Measurements from ENCODE around the gene DCD. TPM values are rescaled to one million over a fixed set of nuclear protein-coding genes. Genes with fewer than 3 reads are reported as not detected.

The DCD gene
- total RNA-seq = not detected

- H3K27ac Mint-ChIP-seq = no peak within 1 kb of the TSS
- ATAC-seq (replicated peaks in 1 of 2) = no peak
- H3K27me3 Mint-ChIP-seq (ENCODE audit: low read depth) = peaks cover 45% of the 10 kb centered on the region
- H3K4me3 Mint-ChIP-seq = no peak within 1 kb of the TSS
- no peaks in the 10 kb centered on the region for H3K4me1 Mint-ChIP-seq (ENCODE audit: low read depth)
- no peaks in the 10 kb centered on the region for H3K36me3 Mint-ChIP-seq (ENCODE audit: insufficient read depth in 2 of 2)
- DNase-seq = no peak
- no peaks in the 10 kb centered on the region for H3K9me3 Mint-ChIP-seq
Observed at GRCh38 chr12:54648265-54648664, at the start of gene DCD. DCD (minus strand) TSS chr12:54648365; CDS start chr12:54648303, 62 bp downstream.

GRCh38 chr12:54697851-54698250 is 49.7 kb upstream of the DCD start:
- Mint-ChIP-seq H3K27me3 (ENCODE audit: low read depth) (peaks cover 40% of the 10 kb centered on the region), H3K36me3 (ENCODE audit: insufficient read depth in 2 of 2) (no peaks in the 10 kb centered on the region), H3K9me3 (no peaks in the 10 kb centered on the region), H3K4me1 (ENCODE audit: low read depth) (no peaks in the 10 kb centered on the region), H3K27ac (no peak overlapping the region), H3K4me3 (no peak overlapping the region)
- no peak for ATAC-seq (replicated peaks in 1 of 2)
- no peak for DNase-seq

DNA sequence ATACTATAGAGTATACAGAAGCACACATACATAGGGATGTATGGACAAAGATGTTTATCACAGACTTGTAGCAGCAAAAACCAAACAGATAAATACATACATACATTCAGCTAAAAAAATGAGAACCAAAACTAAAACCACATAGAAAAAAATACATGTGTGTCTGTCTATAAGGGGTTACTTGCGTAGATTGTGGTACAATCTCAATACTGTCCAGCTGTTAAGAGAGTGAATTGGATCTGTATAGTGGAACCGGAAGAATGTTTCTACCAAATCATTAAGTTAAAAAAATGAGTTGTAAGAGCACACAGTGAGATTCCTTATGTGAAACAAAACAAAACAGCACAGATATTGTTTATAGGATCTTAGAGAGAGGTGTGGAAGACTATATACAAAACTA is 44.2 kb upstream of the DCD start:
- Mint-ChIP-seq H3K4me3 (no peak overlapping the region), H3K36me3 (ENCODE audit: insufficient read depth in 2 of 2) (no peaks in the 10 kb centered on the region), H3K9me3 (peaks cover 0 to 1% of the 10 kb centered on the region in 2 donors), H3K4me1 (ENCODE audit: low read depth) (no peaks in the 10 kb centered on the region), H3K27ac (no peak overlapping the region), H3K27me3 (ENCODE audit: low read depth) (peaks cover 40% of the 10 kb centered on the region)
- no peak for ATAC-seq (replicated peaks in 1 of 2)
- no peak for DNase-seq

DNA sequence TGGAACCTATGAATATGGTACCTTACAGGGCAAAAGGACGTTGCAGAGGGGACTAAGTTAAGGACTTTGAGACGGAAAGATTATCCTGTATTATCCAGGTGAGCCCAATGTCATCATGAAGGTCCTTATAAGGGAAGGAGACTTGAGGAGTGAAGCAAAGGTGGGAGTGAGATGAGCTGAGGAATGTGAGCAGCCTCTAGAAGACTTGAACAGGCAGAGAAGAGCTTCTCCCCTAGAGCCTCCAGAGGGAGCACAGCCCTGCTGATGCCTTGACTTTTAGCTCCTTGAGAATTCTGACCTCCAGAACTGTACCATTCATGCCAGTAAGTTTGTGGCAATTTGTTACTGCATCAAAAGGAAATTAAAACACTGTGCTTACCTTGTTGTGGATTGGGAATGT is 41.8 kb upstream of the DCD start:
- Mint-ChIP-seq H3K27ac (no peak overlapping the region), H3K4me1 (ENCODE audit: low read depth) (no peaks in the 10 kb centered on the region), H3K27me3 (ENCODE audit: low read depth) (peaks cover 40% of the 10 kb centered on the region), H3K36me3 (ENCODE audit: insufficient read depth in 2 of 2) (no peaks in the 10 kb centered on the region), H3K9me3 (peaks cover 0 to 3% of the 10 kb centered on the region in 2 donors), H3K4me3 (no peak overlapping the region)
- DNase-seq (no peak), ATAC-seq (replicated peaks in 1 of 2) (no peak)

DNA sequence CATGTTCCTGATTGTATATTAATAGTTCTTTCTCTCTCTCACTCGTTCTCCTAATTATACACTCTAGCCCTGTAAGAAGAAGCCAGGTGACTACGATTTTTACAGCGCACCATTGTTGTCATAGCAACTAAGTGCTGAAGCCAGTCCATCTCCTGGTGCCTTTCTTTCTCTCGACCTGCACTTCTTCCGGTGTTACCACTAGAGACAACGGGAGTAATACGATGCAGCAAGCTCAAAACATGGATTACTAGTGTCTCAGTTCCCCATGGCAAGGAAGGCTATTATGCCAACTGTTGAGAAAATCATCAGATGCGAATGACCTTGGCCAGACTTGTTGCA is 40.8 kb upstream of the DCD start:
- DNase-seq (no peak), ATAC-seq (replicated peaks in 1 of 2) (no peak)
- no peak overlapping the region for H3K4me3 Mint-ChIP-seq
- peaks cover 43% of the 10 kb centered on the region for H3K27me3 Mint-ChIP-seq (ENCODE audit: low read depth)
- H3K36me3 Mint-ChIP-seq (ENCODE audit: insufficient read depth in 2 of 2) = no peaks in the 10 kb centered on the region
- peaks cover 0 to 3% of the 10 kb centered on the region in 2 donors for H3K9me3 Mint-ChIP-seq
- H3K4me1 Mint-ChIP-seq (ENCODE audit: low read depth) = peaks cover 7% of the 10 kb centered on the region
- no peak overlapping the region for H3K27ac Mint-ChIP-seq

DNA sequence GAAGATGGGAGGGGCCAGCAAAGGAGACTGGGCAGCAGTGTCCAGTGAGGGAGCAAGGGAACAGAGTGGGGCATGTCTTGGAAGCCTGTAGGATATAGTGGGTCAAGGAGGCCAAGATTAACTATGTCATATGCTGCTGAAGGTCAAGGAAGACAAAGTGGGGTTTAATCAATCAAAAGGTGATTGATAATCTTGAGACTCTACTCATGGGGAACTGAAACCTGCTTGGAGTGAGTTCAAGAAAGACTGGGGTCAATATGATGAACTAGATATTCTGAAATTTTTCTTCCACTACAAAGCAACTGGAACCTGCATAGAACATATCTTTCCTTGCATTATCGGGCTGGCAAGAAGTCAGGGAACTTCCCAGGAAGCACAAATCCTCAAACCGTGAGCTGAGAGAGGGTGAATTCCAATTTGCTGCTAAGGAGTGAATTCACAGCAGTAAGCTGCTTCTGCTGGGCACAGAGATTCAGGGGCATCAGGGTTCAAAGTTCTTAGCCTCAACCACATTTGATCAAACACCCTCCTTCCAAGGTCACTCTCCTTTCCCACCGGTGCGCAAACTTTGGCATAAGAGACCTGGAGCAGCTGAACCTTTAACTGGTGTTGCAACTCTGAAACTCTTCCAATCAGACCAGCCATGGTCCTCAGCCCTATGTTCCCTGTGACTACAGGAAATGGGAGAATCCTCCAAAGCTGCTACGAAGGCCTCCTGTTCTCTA is 40.3 kb upstream of the DCD start:
- H3K9me3 Mint-ChIP-seq = peaks cover 0 to 3% of the 10 kb centered on the region in 2 donors
- peaks cover 7% of the 10 kb centered on the region for H3K4me1 Mint-ChIP-seq (ENCODE audit: low read depth)
- ATAC-seq (replicated peaks in 1 of 2) = no peak
- no peak overlapping the region for H3K27ac Mint-ChIP-seq
- no peak for DNase-seq
- H3K27me3 Mint-ChIP-seq (ENCODE audit: low read depth) = peaks cover 43% of the 10 kb centered on the region
- H3K36me3 Mint-ChIP-seq (ENCODE audit: insufficient read depth in 2 of 2) = no peaks in the 10 kb centered on the region
- no peak overlapping the region for H3K4me3 Mint-ChIP-seq

DNA sequence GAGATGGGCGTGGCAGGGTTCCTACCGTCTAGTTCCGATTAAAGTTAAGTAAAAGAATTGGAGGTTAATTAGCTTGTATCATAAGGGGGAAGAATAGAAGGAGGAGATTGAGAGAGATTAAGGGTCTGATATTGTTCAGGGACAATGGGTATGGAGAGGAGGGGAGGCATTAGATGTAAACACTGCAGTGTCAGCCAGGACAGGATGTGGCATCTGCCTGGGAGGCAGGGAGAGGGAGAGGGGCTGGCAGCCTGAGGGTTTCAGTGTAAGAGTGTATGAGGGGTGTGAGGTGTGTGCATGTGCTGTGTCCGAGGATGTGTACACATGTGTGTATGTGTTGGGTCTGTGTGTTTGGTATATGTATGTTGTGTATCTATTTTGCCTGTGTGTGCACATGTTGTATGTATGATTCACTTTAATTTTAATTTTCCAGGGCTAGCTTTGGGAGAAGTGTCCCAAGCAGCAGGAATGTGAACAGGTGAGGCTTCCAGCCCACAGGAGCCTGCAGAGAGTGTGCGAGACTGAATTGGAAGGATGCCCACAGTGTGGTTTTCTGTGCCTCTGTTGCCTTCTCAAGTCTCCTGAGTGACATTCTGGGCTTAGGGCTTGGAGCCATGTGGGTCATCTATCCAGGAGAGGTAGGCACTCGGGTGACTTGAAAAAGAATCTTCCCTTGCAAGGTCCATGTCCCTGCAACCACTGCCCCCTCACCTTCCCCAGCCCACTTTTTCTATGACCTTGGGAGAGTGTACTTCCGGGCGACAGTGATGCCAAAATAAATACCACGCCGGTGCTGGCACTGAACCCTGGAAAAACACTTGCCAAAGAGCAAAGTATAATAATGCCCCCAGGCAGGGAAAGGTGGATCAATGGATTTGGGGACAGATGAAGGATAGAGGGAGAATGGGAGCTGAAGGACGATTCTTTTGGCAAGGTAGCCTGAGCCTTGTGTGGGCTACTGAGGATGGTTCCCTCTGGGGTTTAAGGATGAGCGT is 36.8 kb upstream of the DCD start:
- Mint-ChIP-seq H3K4me3 (no peak overlapping the region), H3K9me3 (peaks cover 0 to 3% of the 10 kb centered on the region in 2 donors), H3K27me3 (ENCODE audit: low read depth) (peaks cover 49% of the 10 kb centered on the region), H3K36me3 (ENCODE audit: insufficient read depth in 2 of 2) (no peaks in the 10 kb centered on the region), H3K27ac (no peak overlapping the region), H3K4me1 (ENCODE audit: low read depth) (peaks cover 7% of the 10 kb centered on the region)
- no peak for DNase-seq
- ATAC-seq (replicated peaks in 1 of 2) = no peak

- Mint-ChIP-seq H3K4me1 (ENCODE audit: low read depth) (peaks cover 7% of the 10 kb centered on the region), H3K27me3 (ENCODE audit: low read depth) (peaks cover 58% of the 10 kb centered on the region), H3K27ac (no peak overlapping the region), H3K9me3 (peaks cover 0 to 3% of the 10 kb centered on the region in 2 donors), H3K4me3 (no peak overlapping the region), H3K36me3 (ENCODE audit: insufficient read depth in 2 of 2) (no peaks in the 10 kb centered on the region)
- DNase-seq (no peak), ATAC-seq (replicated peaks in 1 of 2) (no peak)
Observed at GRCh38 chr12:54683398-54683797, 35.2 kb upstream of the DCD start.

DNA sequence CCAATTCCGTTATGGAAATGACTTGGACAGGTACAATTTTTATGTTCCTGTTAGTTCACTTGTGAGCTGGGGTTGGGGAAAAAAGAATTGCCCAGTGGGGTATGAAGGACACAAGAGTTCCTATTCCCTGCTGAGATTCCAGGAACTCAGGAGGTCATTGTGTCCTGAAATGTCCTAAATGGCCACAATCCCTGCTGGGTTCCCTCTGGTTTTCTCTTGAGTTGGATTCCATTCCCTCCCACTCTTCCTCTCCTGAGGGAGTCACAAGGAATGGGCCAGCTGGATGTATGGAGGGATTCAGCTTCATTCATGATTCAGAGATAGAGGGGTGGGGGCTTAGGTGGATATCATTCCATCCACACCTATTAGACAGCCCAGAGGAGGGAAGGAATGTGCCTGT is 34.5 kb upstream of the DCD start:
- no peak for DNase-seq
- H3K4me1 Mint-ChIP-seq (ENCODE audit: low read depth) = peaks cover 7% of the 10 kb centered on the region

GRCh38 chr12:54680374-54680773 is 32.2 kb upstream of the DCD start:
- Mint-ChIP-seq H3K4me1 (ENCODE audit: low read depth) (peaks cover 7% of the 10 kb centered on the region), H3K27me3 (ENCODE audit: low read depth) (peaks cover 70% of the 10 kb centered on the region), H3K9me3 (no peaks in the 10 kb centered on the region), H3K27ac (no peak overlapping the region), H3K36me3 (ENCODE audit: insufficient read depth in 2 of 2) (no peaks in the 10 kb centered on the region), H3K4me3 (no peak overlapping the region)
- ATAC-seq (replicated peaks in 1 of 2) = peak in 1 of 2 donors; percentile 37
- DNase-seq = peak; percentile 11 to 31

More for the DNA sequence above, 34.5 kb upstream of the DCD start:
- no peak for ATAC-seq (replicated peaks in 1 of 2)
- Mint-ChIP-seq H3K36me3 (ENCODE audit: insufficient read depth in 2 of 2) (no peaks in the 10 kb centered on the region), H3K27ac (no peak overlapping the region), H3K27me3 (ENCODE audit: low read depth) (peaks cover 64% of the 10 kb centered on the region), H3K9me3 (peaks cover 0 to 3% of the 10 kb centered on the region in 2 donors), H3K4me3 (no peak overlapping the region)

DNA sequence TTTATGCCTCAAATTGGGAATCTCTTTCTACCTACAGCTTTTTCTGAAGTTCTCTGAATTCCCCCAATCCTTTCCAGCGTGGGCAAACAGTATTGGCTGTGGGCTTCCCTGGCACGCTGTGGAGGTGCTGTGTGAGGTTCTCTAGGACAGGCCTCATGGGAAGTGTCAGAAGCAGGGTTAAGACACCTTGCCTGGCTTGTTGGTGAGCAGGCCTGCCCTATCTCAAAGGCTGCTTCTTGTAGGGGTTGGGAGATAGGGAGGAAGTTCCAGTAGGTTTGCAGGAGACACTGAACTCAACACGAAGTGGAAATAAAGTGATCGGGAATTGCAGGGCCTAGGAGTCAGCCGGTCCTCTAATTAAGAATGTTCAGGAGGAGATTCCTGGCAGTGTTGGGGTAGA is 30.0 kb upstream of the DCD start:
- Mint-ChIP-seq H3K4me3 (no peak overlapping the region), H3K27me3 (ENCODE audit: low read depth) (peaks cover 50% of the 10 kb centered on the region), H3K9me3 (no peaks in the 10 kb centered on the region), H3K36me3 (ENCODE audit: insufficient read depth in 2 of 2) (no peaks in the 10 kb centered on the region), H3K27ac (no peak overlapping the region), H3K4me1 (ENCODE audit: low read depth) (no peaks in the 10 kb centered on the region)
- no peak for ATAC-seq (replicated peaks in 1 of 2)
- DNase-seq = no peak

- H3K4me1 Mint-ChIP-seq (ENCODE audit: low read depth) = no peaks in the 10 kb centered on the region
- H3K27ac Mint-ChIP-seq = no peak overlapping the region
- peaks cover 18% of the 10 kb centered on the region for H3K27me3 Mint-ChIP-seq (ENCODE audit: low read depth)
- H3K9me3 Mint-ChIP-seq = no peaks in the 10 kb centered on the region
- ATAC-seq (replicated peaks in 1 of 2) = no peak
- H3K4me3 Mint-ChIP-seq = no peak overlapping the region
- DNase-seq = no peak
- no peaks in the 10 kb centered on the region for H3K36me3 Mint-ChIP-seq (ENCODE audit: insufficient read depth in 2 of 2)
Observed at GRCh38 chr12:54667945-54668344, 19.8 kb upstream of the DCD start.

- no peaks in the 10 kb centered on the region for H3K9me3 Mint-ChIP-seq
- peaks cover 17% of the 10 kb centered on the region for H3K27me3 Mint-ChIP-seq (ENCODE audit: low read depth)
- no peaks in the 10 kb centered on the region for H3K4me1 Mint-ChIP-seq (ENCODE audit: low read depth)
- no peak for ATAC-seq (replicated peaks in 1 of 2)
- DNase-seq = no peak
- no peak overlapping the region for H3K27ac Mint-ChIP-seq
- no peaks in the 10 kb centered on the region for H3K36me3 Mint-ChIP-seq (ENCODE audit: insufficient read depth in 2 of 2)
- no peak overlapping the region for H3K4me3 Mint-ChIP-seq
Observed at GRCh38 chr12:54666008-54666407, 17.8 kb upstream of the DCD start.

Measured in activated T-cell treated with anti-CD3 and anti-CD28 coated beads, Interleukin-2, amount 50 U/mL, for 72 hours (primary cell).